ENCODE measurements around the gene KMO. TPM values are rescaled to one million over a fixed set of nuclear protein-coding genes. Genes with fewer than 3 reads are reported as not detected.

KMO gene
- total RNA-seq (1 to 10 TPM; 2.2 to 6.1 TPM), polyA plus RNA-seq (1 to 10 TPM; 6.6 to 9.9 TPM)
- long read RNA-seq, donor 1, result 0 reads
- long read RNA-seq, donor 2, result 0 reads
- long read RNA-seq, donor 3, result 0 reads
- long read RNA-seq, donor 4, result 0 reads
- long read RNA-seq, donor 5, partial matches to known transcripts, result 0 of 33 reads
- long read RNA-seq, donor 5, other reads (novel, unspliced or antisense), result 33 of 33 reads

- H3K27ac ChIP-seq (ENCODE audit: low read depth in 1 of 2, low read length in 1 of 2), result peak within 1 kb of the TSS in 1 of 2 donors; percentile 24
- peaks cover 0 to 29% (median 9%) of the 10 kb centered on the region in 5 donors for H3K4me1 ChIP-seq (ENCODE audit: control insufficient read depth in 5 of 5, insufficient read depth in 5 of 5, low read length in 5 of 5)
- ATAC-seq (ENCODE audit: insufficient read depth, low FRiP score) (no peak), DNase-seq (peak in 1 of 3 donors; percentile 34)
- 0 to 8% methylated on average over 1 of the region's 1 CpG for WGBS, 2 donors
- peaks cover 0 to 1% (median 0%) of the 10 kb centered on the region in 3 donors for H3K27me3 ChIP-seq (ENCODE audit: control insufficient read depth in 3 of 3, insufficient read depth in 3 of 3, low read length in 2 of 3)
- no peaks in the 10 kb centered on the region for H3K36me3 ChIP-seq (ENCODE audit: control insufficient read depth in 4 of 4, insufficient read depth in 4 of 4, low read length in 4 of 4)
- no peaks in the 10 kb centered on the region for H3K9me3 ChIP-seq (ENCODE audit: control insufficient read depth in 4 of 4, insufficient read depth in 3 of 4, low read length in 3 of 4)
- no peak for TF ChIP-seq CTCF (IDR thresholded peaks at IDR 0.05; ENCODE audit: control extremely low read depth, extremely low read depth)
- H3K4me3 ChIP-seq, result no peak within 1 kb of the TSS
- H3K9ac ChIP-seq (ENCODE audit: insufficient read depth in 1 of 2, low read length in 2 of 2), result peak within 1 kb of the TSS in 1 of 2 donors; percentile 61
These were observed at the start of gene KMO for GRCh38 chr1:241532162-241532531. KMO (plus strand) TSS chr1:241532378; CDS start chr1:241532445, 67 bp downstream.

GRCh38 chr1:241482761-241483250 is 49.4 kb upstream of the KMO start:
- WGBS, 2 donors, result 57 to 79% methylated on average over 1 of the region's 1 CpG
- H3K4me1 ChIP-seq (ENCODE audit: control insufficient read depth in 5 of 5, insufficient read depth in 5 of 5, low read length in 5 of 5), result no peaks in the 10 kb centered on the region
- peaks cover 0 to 2% (median 0%) of the 10 kb centered on the region in 4 donors for H3K9me3 ChIP-seq (ENCODE audit: control insufficient read depth in 4 of 4, insufficient read depth in 3 of 4, low read length in 3 of 4)
- H3K27ac ChIP-seq (ENCODE audit: low read depth in 1 of 2, low read length in 1 of 2), result no peak overlapping the region
- no peak overlapping the region for H3K4me3 ChIP-seq
- DNase-seq (no peak), ATAC-seq (ENCODE audit: insufficient read depth, low FRiP score) (no peak)
- H3K36me3 ChIP-seq (ENCODE audit: control insufficient read depth in 4 of 4, insufficient read depth in 4 of 4, low read length in 4 of 4), result no peaks in the 10 kb centered on the region
- no peak overlapping the region for H3K9ac ChIP-seq (ENCODE audit: insufficient read depth in 1 of 2, low read length in 2 of 2)
- no peaks in the 10 kb centered on the region for H3K27me3 ChIP-seq (ENCODE audit: control insufficient read depth in 3 of 3, insufficient read depth in 3 of 3, low read length in 2 of 3)
- no peak for TF ChIP-seq CTCF (IDR thresholded peaks at IDR 0.05; ENCODE audit: control extremely low read depth, extremely low read depth)

- no peak for ATAC-seq (ENCODE audit: insufficient read depth, low FRiP score)
- Histone ChIP-seq H3K9ac (ENCODE audit: insufficient read depth in 1 of 2, low read length in 2 of 2) (no peak overlapping the region), H3K4me3 (no peak overlapping the region), H3K27me3 (ENCODE audit: control insufficient read depth in 3 of 3, insufficient read depth in 3 of 3, low read length in 2 of 3) (no peaks in the 10 kb centered on the region), H3K9me3 (ENCODE audit: control insufficient read depth in 4 of 4, insufficient read depth in 3 of 4, low read length in 3 of 4) (peaks cover 0 to 2% (median 0%) of the 10 kb centered on the region in 4 donors), H3K4me1 (ENCODE audit: control insufficient read depth in 5 of 5, insufficient read depth in 5 of 5, low read length in 5 of 5) (no peaks in the 10 kb centered on the region), H3K27ac (ENCODE audit: low read depth in 1 of 2, low read length in 1 of 2) (no peak overlapping the region), H3K36me3 (ENCODE audit: control insufficient read depth in 4 of 4, insufficient read depth in 4 of 4, low read length in 4 of 4) (no peaks in the 10 kb centered on the region)
- no peak for DNase-seq
- no peak for TF ChIP-seq CTCF (IDR thresholded peaks at IDR 0.05; ENCODE audit: control extremely low read depth, extremely low read depth)
- 89 to 93% methylated on average over 3 of the region's 3 CpGs for WGBS, 2 donors
These were observed 47.0 kb upstream of the KMO start for GRCh38 chr1:241485145-241485544.
